Measurements from ENCODE around the gene GNAQ.

GNAQ gene

DNA sequence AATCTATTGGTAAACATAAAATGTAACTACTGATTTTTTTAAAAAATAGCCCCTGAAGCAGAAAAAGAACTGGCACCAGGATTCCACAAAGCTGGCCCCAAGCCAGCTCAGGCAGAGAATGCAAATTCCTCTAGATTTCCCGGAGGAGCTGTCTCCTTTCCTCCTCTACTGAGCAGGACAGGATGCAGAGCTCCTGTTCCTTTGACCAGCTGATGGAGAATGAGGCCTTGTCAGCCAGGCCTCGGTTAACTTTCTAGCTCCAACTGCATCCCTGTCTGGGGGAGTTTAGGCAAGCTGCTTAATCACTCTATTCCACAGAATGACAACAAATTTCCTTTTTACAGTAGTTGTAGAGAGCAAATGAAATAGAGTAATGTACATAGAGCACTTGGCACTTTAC is 155.5 kb downstream of the GNAQ start:
- TF ChIP-seq, protein P1, sequence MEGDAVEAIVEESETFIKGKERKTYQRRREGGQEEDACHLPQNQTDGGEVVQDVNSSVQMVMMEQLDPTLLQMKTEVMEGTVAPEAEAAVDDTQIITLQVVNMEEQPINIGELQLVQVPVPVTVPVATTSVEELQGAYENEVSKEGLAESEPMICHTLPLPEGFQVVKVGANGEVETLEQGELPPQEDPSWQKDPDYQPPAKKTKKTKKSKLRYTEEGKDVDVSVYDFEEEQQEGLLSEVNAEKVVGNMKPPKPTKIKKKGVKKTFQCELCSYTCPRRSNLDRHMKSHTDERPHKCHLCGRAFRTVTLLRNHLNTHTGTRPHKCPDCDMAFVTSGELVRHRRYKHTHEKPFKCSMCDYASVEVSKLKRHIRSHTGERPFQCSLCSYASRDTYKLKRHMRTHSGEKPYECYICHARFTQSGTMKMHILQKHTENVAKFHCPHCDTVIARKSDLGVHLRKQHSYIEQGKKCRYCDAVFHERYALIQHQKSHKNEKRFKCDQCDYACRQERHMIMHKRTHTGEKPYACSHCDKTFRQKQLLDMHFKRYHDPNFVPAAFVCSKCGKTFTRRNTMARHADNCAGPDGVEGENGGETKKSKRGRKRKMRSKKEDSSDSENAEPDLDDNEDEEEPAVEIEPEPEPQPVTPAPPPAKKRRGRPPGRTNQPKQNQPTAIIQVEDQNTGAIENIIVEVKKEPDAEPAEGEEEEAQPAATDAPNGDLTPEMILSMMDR (IDR thresholded peaks at IDR 0.05; ENCODE audit: unreplicated experiment in 3 of 3), result no peak
- Mint-ChIP-seq H3K27ac (peak overlapping the region; percentile 72 to 78 (median 72)), H3K9me3 (no peaks in the 10 kb centered on the region), H3K4me1 (peaks cover 32% of the 10 kb centered on the region), H3K27me3 (ENCODE audit: low read depth) (no peaks in the 10 kb centered on the region), H3K36me3 (ENCODE audit: low read depth) (peaks cover 4% of the 10 kb centered on the region), H3K4me3 (no peak overlapping the region)

GRCh38 chr9:77872863-77873262 is 158.7 kb downstream of the GNAQ start:
- H3K27me3 Mint-ChIP-seq (ENCODE audit: low read depth), result no peaks in the 10 kb centered on the region
- no peak overlapping the region for H3K27ac Mint-ChIP-seq
- peaks cover 25% of the 10 kb centered on the region for H3K4me1 Mint-ChIP-seq
- peaks cover 4% of the 10 kb centered on the region for H3K36me3 Mint-ChIP-seq (ENCODE audit: low read depth)
- no peak overlapping the region for H3K4me3 Mint-ChIP-seq
- no peaks in the 10 kb centered on the region for H3K9me3 Mint-ChIP-seq
- TF ChIP-seq, protein P1 (IDR thresholded peaks at IDR 0.05; ENCODE audit: unreplicated experiment in 3 of 3), result no peak

GRCh38 chr9:77872177-77872576 is 159.4 kb downstream of the GNAQ start:
- H3K4me1 Mint-ChIP-seq, result peaks cover 18% of the 10 kb centered on the region
- H3K27ac Mint-ChIP-seq, result no peak overlapping the region
- H3K4me3 Mint-ChIP-seq, result no peak overlapping the region
- no peaks in the 10 kb centered on the region for H3K27me3 Mint-ChIP-seq (ENCODE audit: low read depth)
- TF ChIP-seq, protein P1 (IDR thresholded peaks at IDR 0.05; ENCODE audit: unreplicated experiment in 3 of 3), result no peak
- H3K36me3 Mint-ChIP-seq (ENCODE audit: low read depth), result peaks cover 4% of the 10 kb centered on the region
- H3K9me3 Mint-ChIP-seq, result no peaks in the 10 kb centered on the region

DNA sequence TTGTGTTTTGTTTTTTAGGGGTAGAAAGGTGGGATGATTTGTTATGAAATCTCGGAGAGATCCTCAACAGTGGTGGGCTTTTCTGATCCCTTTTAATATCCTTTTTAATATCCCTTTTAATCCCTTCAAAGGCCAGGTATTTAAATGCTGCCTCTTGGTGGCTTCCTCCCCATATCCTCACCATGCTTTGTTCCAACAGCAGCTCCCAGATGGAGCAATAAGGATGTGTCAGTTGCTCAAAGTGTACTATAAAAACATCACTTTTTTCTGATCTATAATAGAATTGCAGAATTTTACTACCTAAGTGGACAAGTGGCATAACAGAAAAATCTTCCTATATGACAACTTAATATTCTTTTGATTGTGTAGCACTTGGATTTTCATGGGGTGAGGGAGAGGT is 160.1 kb downstream of the GNAQ start:
- H3K36me3 Mint-ChIP-seq (ENCODE audit: low read depth), result peaks cover 4% of the 10 kb centered on the region
- H3K4me3 Mint-ChIP-seq, result no peak overlapping the region
- H3K4me1 Mint-ChIP-seq, result peaks cover 12% of the 10 kb centered on the region
- TF ChIP-seq, protein P1 (IDR thresholded peaks at IDR 0.05; ENCODE audit: unreplicated experiment in 3 of 3), result no peak
- H3K9me3 Mint-ChIP-seq, result no peaks in the 10 kb centered on the region
- no peak overlapping the region for H3K27ac Mint-ChIP-seq
- no peaks in the 10 kb centered on the region for H3K27me3 Mint-ChIP-seq (ENCODE audit: low read depth)

DNA sequence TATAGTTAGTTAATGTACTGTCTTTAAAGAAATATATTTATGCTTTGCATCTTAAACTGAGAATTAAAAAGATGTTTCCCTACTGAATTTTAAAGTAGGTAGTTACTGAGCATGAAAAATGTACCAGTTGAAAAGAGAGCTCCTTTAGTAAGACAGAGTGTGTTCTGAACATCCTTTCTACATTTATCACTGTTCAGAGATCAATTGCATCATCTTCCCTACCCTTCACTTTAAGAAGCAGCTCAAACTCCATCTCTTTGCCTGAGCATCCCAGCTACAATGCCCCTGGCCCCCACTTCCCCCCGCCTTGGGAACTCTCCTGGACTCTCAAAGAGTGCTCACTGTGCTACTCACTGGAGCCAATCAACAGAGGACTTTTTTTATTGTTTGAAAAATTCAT is 164.7 kb downstream of the GNAQ start:
- TF ChIP-seq, protein P1 (IDR thresholded peaks at IDR 0.05; ENCODE audit: unreplicated experiment in 3 of 3), result no peak
- H3K27me3 Mint-ChIP-seq (ENCODE audit: low read depth), result no peaks in the 10 kb centered on the region
- peaks cover 25% of the 10 kb centered on the region for H3K9me3 Mint-ChIP-seq
- H3K4me3 Mint-ChIP-seq, result no peak overlapping the region
- peaks cover 40% of the 10 kb centered on the region for H3K36me3 Mint-ChIP-seq (ENCODE audit: low read depth)
- H3K4me1 Mint-ChIP-seq, result no peaks in the 10 kb centered on the region
- no peak overlapping the region for H3K27ac Mint-ChIP-seq

DNA sequence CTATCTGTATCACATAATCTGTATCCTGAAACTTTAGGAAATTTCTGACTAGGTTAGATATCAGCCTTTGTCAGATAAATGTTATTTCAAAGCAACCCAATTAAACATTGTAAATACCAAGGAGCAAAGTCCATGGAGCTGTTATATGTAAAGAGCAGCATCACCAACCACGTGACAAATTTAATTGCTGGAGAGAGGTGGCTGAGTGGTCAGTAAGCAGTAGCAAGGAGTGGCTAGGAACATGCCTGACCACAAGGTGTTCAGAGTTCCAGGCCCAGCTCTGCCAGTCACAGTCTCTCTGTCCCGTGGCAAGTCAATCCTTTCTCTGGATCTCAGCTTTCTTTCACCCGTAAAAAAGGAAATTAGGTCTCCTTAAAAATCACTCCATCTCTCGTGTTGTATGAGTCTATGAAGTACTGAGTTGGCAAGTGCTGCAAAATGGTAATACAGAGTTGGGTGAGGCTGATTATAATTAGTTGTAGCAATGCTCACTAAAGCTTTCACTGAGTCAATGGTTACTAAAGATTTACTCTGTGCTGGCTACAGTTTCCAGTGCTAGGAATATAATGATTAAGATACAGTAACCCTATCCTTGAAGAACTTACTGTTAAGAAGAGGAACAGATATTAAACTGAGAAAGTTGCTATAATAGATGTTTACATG is 166.1 kb downstream of the GNAQ start:
- Mint-ChIP-seq H3K36me3 (ENCODE audit: low read depth) (peaks cover 52% of the 10 kb centered on the region), H3K27ac (no peak overlapping the region), H3K27me3 (ENCODE audit: low read depth) (no peaks in the 10 kb centered on the region), H3K4me1 (no peaks in the 10 kb centered on the region), H3K4me3 (no peak overlapping the region), H3K9me3 (peaks cover 33% of the 10 kb centered on the region)
- TF ChIP-seq, protein P1 (IDR thresholded peaks at IDR 0.05; ENCODE audit: unreplicated experiment in 3 of 3), result no peak
